Ishikawa (cell line): ENCODE data around the gene CHEK1.

Source experiments
- CEBPB ChIP-seq: IDR thresholded peaks from 2 replicates; pipeline ENCODE4 v1.6.1; 2012
- CREB1 ChIP-seq: IDR thresholded peaks from 2 replicates; pipeline ENCODE4 v1.6.1; 2012; ENCODE audit warnings: low read depth
- EGR1 ChIP-seq: IDR thresholded peaks from 2 replicates; pipeline ENCODE4 v1.6.1; 2012
- EP300 ChIP-seq: IDR thresholded peaks from 2 replicates; pipeline ENCODE4 v1.6.1; 2012; ENCODE audit warnings: borderline replicate concordance
- FOXM1 ChIP-seq: IDR thresholded peaks from 2 replicates; pipeline ENCODE4 v1.6.1; 2012; ENCODE audit warnings: low read depth, borderline replicate concordance
- NFIC ChIP-seq: IDR thresholded peaks from 2 replicates; pipeline ENCODE4 v1.6.1; 2012
- RAD21 ChIP-seq: IDR thresholded peaks from 2 replicates; pipeline ENCODE4 v1.6.1; 2012; ENCODE audit warnings: low read depth
- TAF1 ChIP-seq: IDR thresholded peaks from 2 replicates; pipeline ENCODE4 v1.6.1; 2012; ENCODE audit warnings: low read depth, mild to moderate bottlenecking
- TCF12 ChIP-seq: IDR thresholded peaks from 2 replicates; pipeline ENCODE4 v1.6.1; 2012; ENCODE audit warnings: low read depth
- TEAD4 ChIP-seq: IDR thresholded peaks from 2 replicates; pipeline ENCODE4 v1.6.1; 2012
- YY1 ChIP-seq: IDR thresholded peaks from 2 replicates; pipeline ENCODE4 v1.6.1; 2012; ENCODE audit warnings: low read depth
- ZBTB7A ChIP-seq: IDR thresholded peaks from 2 replicates; pipeline ENCODE4 v1.6.1; 2012; ENCODE audit warnings: low read depth
- TF ChIP-seq, protein P1 (sequence below): IDR thresholded peaks from 2 replicates; pipeline ENCODE4 v1.6.1; 2012
- TF ChIP-seq, protein P2 (sequence below): IDR thresholded peaks from 2 replicates; pipeline ENCODE4 v1.6.1; 2012; ENCODE audit warnings: low read depth, mild to moderate bottlenecking
- TF ChIP-seq, protein P3 (sequence below): IDR thresholded peaks from 2 replicates; pipeline ENCODE4 v1.6.1; 2012

CHEK1 gene

DNA sequence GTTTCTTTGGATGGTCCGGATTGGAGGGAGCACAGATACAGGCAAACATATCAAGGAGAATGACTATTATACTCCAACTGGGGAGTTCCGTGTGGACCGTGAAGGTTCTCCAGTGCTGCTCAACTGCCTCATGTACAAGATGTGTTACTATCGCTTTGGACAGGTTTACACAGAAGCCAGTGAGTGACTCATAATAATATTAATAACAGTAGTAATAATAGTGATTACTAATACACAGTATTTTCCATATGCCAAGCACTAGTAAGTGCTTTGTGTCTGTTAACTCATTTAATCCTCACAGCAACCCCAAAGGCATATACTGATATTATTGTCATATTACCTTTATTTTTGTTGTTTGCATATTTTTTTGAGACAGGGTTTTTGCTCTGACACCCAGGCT, 6.6 kb upstream of the CHEK1 start:
- TF ChIP-seq YY1 (no peak), EP300 (no peak), CEBPB (no peak), NFIC (no peak), ZBTB7A (no peak), TAF1 (no peak), RAD21 (no peak), CREB1 (no peak), TCF12 (no peak), FOXM1 (no peak), EGR1 (no peak), TEAD4 (no peak)
- TF ChIP-seq, protein P1, sequence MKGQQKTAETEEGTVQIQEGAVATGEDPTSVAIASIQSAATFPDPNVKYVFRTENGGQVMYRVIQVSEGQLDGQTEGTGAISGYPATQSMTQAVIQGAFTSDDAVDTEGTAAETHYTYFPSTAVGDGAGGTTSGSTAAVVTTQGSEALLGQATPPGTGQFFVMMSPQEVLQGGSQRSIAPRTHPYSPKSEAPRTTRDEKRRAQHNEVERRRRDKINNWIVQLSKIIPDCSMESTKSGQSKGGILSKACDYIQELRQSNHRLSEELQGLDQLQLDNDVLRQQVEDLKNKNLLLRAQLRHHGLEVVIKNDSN, result no peak
- TF ChIP-seq, protein P2, sequence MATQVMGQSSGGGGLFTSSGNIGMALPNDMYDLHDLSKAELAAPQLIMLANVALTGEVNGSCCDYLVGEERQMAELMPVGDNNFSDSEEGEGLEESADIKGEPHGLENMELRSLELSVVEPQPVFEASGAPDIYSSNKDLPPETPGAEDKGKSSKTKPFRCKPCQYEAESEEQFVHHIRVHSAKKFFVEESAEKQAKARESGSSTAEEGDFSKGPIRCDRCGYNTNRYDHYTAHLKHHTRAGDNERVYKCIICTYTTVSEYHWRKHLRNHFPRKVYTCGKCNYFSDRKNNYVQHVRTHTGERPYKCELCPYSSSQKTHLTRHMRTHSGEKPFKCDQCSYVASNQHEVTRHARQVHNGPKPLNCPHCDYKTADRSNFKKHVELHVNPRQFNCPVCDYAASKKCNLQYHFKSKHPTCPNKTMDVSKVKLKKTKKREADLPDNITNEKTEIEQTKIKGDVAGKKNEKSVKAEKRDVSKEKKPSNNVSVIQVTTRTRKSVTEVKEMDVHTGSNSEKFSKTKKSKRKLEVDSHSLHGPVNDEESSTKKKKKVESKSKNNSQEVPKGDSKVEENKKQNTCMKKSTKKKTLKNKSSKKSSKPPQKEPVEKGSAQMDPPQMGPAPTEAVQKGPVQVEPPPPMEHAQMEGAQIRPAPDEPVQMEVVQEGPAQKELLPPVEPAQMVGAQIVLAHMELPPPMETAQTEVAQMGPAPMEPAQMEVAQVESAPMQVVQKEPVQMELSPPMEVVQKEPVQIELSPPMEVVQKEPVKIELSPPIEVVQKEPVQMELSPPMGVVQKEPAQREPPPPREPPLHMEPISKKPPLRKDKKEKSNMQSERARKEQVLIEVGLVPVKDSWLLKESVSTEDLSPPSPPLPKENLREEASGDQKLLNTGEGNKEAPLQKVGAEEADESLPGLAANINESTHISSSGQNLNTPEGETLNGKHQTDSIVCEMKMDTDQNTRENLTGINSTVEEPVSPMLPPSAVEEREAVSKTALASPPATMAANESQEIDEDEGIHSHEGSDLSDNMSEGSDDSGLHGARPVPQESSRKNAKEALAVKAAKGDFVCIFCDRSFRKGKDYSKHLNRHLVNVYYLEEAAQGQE, result no peak
- TF ChIP-seq, protein P3, sequence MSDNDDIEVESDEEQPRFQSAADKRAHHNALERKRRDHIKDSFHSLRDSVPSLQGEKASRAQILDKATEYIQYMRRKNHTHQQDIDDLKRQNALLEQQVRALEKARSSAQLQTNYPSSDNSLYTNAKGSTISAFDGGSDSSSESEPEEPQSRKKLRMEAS, result no peak

DNA sequence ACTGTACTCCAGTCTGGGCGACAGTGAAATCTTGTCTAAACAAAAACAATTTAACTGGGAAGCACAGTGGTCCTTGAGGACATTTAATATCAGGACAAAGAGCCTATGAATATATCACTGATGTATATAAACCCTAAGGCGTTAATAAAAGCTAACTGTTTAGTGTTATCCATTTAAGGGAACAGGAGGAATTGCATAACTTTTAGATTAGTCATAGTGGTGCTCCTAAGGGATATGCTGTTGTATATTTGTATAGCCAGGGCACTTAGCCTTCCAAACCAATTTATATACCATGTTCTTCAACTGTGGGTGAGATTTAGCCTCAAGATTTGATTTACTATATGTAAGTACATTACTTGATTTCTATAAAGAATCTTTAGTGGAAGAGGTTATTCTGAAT, 3.0 kb upstream of the CHEK1 start:
- TF ChIP-seq TAF1, result no peak

DNA sequence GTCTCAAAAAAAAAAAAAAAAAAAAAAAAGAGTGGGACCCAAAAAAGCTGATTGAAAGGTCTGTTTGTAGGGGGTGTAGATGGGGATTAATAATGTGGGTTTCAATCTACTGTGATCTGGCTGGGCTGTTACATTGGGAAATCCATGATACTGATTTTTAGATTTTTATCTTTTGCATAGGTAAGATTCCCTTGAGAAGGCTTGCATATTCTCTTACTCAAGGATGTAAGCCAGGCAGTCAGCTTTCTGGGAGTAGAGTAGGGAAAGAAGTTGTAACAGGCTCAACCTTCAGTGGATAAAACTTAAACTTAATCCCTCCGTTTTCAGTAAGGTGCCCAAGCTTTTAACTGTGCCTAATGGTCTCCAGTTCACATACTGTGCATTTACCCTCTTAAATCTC, 1.9 kb upstream of the CHEK1 start:
- TF ChIP-seq, protein P1, result no peak

DNA sequence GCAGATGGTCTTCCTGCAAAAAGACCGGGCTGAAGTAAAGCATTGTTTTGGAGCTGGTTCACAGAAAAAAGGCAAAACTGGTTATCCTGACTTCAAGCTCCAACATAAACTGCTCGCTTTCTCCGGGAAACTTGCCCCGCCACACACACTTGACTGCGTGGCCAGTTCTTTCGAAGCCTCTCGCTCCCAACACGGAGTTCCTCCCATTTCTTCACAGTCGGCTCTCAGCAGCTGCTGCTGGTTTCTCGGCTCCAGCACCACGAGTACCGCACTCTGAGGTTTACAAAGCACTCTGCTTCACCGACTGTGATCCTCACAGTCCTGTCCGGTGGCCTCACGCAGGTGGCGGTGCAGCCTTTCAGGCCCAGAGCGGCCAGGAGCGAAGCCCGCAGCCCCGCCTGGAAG, 264 bp downstream of the CHEK1 start:
- no peak for TF ChIP-seq TAF1
- TF ChIP-seq, protein P3, result peak; percentile 91

DNA sequence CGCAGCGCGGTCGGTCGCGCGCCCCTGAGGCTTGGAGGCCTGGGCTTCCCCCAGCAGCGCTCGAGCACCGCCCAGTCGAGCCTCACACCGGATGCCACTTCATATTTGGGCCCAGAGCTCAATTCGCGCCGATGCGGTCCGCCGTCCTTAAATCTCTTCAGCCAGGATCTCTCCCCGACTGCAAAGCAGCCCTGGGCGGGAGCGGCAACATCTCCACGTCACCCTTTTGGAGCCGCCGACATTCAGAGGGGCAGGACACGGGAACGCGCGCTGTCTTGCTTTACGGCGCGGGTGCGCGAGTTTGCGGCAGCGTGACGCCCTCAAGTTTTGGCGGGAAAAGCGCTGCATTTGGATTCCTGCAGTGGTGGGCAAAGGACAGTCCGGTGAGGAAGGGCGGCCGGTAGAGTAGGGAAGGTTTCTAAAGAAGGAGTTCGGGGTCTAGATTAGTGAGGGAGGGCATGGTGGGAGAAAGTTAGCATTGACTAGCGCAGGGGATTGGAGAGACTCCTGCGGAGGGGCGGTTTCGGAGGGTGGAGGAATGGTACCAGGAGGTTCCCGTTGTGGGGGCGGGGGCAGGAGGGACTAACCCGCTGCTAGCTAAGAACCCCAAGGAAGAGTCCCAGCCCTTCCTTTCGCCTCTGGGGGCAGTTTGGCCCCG, 796 bp downstream of the CHEK1 start:
- TF ChIP-seq NFIC, result no peak
- TF ChIP-seq TCF12, result peak; percentile 51
- TF ChIP-seq FOXM1, result peak; percentile 63
- peak; percentile 48 for TF ChIP-seq CREB1
- TF ChIP-seq, protein P2, result no peak
- TF ChIP-seq TEAD4, result peak; percentile 44
- 0 out of 2 replicates have a peak, but pooled peaks have one; percentile 24 for TF ChIP-seq EGR1
- TF ChIP-seq RAD21, result no peak
- TF ChIP-seq, protein P1, result peak; percentile 54; the same call in 1 of the 2 replicates
- no peak; the same call in 1 of the 2 replicates for TF ChIP-seq CEBPB
- TF ChIP-seq TAF1, result peak; percentile 97
- TF ChIP-seq, protein P3, result peak; percentile 91
- TF ChIP-seq ZBTB7A, result no peak
- TF ChIP-seq YY1, result peak; percentile 75
- no peak; the same call in 1 of the 2 replicates for TF ChIP-seq EP300

DNA sequence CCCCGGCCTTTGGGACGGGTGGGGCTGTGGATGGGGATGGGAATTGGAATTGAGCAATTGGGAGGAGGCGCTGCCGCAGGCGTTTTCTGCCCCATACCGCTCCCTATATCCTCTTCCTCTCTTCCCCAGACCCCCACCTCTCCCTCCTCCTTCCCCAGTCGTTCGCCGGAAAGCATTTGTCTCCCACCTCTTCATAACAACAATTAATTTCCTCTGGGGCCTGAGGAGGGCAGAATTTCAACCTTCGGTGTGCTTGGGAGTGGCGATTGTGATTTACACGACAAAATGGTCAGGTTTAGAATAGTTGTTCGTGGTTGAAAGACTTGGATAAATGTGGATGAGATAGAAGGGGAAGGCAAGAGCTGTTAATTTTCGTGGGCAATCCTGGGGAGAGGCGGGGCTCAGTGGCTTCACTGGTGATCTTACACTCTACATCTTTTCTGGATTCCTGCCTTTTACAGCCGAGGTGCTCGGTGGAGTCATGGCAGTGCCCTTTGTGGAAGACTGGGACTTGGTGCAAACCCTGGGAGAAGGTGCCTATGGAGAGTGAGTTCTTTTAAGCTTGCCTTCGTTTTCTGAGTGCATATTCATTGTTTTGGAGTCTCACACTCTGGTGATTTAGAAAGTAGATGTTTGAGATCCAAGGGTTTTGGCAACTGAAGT, 1.5 kb downstream of the CHEK1 start:
- TF ChIP-seq ZBTB7A (no peak), TEAD4 (no peak), CREB1 (no peak; the same call in 1 of the 2 replicates), FOXM1 (no peak), CEBPB (peak; percentile 79)
